ENCODE data around the gene SPEN. TPM values are rescaled to one million over a fixed set of nuclear protein-coding genes. Genes with fewer than 3 reads are reported as not detected.

SPEN gene
- total and polyA plus RNA-seq, 2 experiments from 2014 or later = 14.9 to 43.6 TPM

DNA sequence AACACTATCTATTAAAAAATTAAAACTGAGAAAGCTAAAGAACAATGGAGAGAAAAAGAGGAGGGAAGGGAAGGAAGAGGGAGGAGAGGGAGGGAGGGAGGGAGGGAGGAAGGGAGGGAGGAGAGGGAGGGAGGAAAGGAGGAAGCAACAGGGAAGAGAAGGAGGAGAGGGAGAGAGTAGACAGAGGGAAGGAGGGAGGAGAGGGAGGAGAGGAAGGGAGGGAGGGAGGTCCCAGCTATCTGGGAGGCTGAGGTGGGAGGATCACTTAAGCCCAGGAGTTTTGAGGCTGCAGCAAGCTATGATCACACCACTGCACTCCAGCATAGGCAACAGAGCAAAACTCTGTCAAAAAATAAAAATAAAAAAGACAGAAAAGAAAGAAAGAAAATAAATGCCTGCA lies 111.9 kb downstream of the SPEN start (continued):
- TF ChIP-seq, protein P1, sequence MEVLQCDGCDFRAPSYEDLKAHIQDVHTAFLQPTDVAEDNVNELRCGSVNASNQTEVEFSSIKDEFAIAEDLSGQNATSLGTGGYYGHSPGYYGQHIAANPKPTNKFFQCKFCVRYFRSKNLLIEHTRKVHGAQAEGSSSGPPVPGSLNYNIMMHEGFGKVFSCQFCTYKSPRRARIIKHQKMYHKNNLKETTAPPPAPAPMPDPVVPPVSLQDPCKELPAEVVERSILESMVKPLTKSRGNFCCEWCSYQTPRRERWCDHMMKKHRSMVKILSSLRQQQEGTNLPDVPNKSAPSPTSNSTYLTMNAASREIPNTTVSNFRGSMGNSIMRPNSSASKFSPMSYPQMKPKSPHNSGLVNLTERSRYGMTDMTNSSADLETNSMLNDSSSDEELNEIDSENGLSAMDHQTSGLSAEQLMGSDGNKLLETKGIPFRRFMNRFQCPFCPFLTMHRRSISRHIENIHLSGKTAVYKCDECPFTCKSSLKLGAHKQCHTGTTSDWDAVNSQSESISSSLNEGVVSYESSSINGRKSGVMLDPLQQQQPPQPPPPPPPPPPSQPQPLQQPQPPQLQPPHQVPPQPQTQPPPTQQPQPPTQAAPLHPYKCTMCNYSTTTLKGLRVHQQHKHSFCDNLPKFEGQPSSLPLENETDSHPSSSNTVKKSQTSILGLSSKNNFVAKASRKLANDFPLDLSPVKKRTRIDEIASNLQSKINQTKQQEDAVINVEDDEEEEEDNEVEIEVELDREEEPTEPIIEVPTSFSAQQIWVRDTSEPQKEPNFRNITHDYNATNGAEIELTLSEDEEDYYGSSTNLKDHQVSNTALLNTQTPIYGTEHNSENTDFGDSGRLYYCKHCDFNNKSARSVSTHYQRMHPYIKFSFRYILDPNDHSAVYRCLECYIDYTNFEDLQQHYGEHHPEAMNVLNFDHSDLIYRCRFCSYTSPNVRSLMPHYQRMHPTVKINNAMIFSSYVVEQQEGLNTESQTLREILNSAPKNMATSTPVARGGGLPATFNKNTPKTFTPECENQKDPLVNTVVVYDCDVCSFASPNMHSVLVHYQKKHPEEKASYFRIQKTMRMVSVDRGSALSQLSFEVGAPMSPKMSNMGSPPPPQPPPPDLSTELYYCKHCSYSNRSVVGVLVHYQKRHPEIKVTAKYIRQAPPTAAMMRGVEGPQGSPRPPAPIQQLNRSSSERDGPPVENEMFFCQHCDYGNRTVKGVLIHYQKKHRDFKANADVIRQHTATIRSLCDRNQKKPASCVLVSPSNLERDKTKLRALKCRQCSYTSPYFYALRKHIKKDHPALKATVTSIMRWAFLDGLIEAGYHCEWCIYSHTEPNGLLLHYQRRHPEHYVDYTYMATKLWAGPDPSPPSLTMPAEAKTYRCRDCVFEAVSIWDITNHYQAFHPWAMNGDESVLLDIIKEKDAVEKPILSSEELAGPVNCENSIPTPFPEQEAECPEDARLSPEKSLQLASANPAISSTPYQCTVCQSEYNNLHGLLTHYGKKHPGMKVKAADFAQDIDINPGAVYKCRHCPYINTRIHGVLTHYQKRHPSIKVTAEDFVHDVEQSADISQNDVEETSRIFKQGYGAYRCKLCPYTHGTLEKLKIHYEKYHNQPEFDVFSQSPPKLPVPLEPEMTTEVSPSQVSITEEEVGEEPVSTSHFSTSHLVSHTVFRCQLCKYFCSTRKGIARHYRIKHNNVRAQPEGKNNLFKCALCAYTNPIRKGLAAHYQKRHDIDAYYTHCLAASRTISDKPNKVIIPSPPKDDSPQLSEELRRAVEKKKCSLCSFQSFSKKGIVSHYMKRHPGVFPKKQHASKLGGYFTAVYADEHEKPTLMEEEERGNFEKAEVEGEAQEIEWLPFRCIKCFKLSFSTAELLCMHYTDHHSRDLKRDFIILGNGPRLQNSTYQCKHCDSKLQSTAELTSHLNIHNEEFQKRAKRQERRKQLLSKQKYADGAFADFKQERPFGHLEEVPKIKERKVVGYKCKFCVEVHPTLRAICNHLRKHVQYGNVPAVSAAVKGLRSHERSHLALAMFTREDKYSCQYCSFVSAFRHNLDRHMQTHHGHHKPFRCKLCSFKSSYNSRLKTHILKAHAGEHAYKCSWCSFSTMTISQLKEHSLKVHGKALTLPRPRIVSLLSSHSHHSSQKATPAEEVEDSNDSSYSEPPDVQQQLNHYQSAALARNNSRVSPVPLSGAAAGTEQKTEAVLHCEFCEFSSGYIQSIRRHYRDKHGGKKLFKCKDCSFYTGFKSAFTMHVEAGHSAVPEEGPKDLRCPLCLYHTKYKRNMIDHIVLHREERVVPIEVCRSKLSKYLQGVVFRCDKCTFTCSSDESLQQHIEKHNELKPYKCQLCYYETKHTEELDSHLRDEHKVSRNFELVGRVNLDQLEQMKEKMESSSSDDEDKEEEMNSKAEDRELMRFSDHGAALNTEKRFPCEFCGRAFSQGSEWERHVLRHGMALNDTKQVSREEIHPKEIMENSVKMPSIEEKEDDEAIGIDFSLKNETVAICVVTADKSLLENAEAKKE (CRISPR knock-in tag; IDR thresholded peaks at IDR 0.05) = no peak
- no peak for TF ChIP-seq JUNB (IDR thresholded peaks at IDR 0.05; ENCODE audit: unreplicated experiment)
- TF ChIP-seq, protein P2, sequence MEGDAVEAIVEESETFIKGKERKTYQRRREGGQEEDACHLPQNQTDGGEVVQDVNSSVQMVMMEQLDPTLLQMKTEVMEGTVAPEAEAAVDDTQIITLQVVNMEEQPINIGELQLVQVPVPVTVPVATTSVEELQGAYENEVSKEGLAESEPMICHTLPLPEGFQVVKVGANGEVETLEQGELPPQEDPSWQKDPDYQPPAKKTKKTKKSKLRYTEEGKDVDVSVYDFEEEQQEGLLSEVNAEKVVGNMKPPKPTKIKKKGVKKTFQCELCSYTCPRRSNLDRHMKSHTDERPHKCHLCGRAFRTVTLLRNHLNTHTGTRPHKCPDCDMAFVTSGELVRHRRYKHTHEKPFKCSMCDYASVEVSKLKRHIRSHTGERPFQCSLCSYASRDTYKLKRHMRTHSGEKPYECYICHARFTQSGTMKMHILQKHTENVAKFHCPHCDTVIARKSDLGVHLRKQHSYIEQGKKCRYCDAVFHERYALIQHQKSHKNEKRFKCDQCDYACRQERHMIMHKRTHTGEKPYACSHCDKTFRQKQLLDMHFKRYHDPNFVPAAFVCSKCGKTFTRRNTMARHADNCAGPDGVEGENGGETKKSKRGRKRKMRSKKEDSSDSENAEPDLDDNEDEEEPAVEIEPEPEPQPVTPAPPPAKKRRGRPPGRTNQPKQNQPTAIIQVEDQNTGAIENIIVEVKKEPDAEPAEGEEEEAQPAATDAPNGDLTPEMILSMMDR (conservative IDR thresholded peaks at IDR 0.05; ENCODE audit: low read depth in 2 of 2) = no peak

DNA sequence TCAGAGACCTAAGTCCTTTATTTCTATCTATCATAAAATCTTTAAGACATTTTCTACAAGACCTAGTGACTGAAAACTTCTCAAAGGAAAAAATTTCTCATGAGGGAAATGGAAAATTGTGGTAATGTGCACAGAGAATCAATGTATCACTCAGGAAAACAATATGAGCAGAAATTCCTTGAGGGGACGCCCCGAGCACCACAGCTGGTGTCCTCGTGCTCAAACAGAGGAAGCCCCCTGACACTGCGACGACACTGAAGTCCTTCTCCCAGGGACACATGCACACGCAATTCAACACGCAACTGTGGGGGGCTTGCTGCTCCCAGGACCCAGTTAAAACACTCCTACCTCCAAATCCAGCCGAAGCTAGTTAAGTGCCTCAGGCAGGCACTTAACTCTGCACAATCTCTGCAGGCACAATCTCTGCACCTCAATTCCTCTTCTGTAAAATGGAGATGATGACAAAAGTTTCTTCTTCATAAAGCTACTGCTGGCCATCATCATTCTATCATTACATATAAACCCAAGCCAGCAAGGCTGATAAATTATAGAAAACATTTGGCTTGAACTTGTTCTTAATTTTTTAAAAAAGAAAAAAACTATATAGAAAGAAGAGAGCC lies 112.4 kb downstream of the SPEN start:
- H3K9me2 ChIP-seq (ENCODE audit: insufficient read depth) = no peaks in the 10 kb centered on the region
- H3K27ac Mint-ChIP-seq = no peak overlapping the region
- peaks cover 11% of the 10 kb centered on the region for H3K27me3 Mint-ChIP-seq (ENCODE audit: insufficient read depth, low read depth, poor library complexity)
- peaks cover 23% of the 10 kb centered on the region for H3K79me2 ChIP-seq (replicated peaks; ENCODE audit: insufficient read depth)
- DNase-seq (ENCODE audit: low spot score) = no peak
- no peaks in the 10 kb centered on the region for H3K36me3 ChIP-seq (ENCODE audit: insufficient read depth)
- no peak overlapping the region for H3K27ac ChIP-seq (ENCODE audit: low read depth)
- H3K27me3 ChIP-seq (ENCODE audit: insufficient read depth) = no peaks in the 10 kb centered on the region
- H2AFZ ChIP-seq = no peak overlapping the region
- H3K9me3 Mint-ChIP-seq = no peaks in the 10 kb centered on the region
- no peak overlapping the region for H3K4me2 ChIP-seq
- peaks cover 5% of the 10 kb centered on the region; the same call in 1 of the 3 replicates for H3K36me3 Mint-ChIP-seq (ENCODE audit: low read depth)
- H4K20me1 ChIP-seq (replicated peaks; ENCODE audit: insufficient read depth) = peaks cover 20% of the 10 kb centered on the region
- no peak overlapping the region for H3K4me3 ChIP-seq
- no peak for ATAC-seq
- H3K4me3 Mint-ChIP-seq = no peak overlapping the region
- H3K4me1 Mint-ChIP-seq = peaks cover 28% of the 10 kb centered on the region
- H3K4me1 ChIP-seq (ENCODE audit: insufficient read depth) = peaks cover 14% of the 10 kb centered on the region
- 0 out of 2 replicates have a peak, but pooled peaks cover 3% of the 10 kb centered on the region for H3F3A ChIP-seq (replicated peaks; ENCODE audit: low read depth)
- TF ChIP-seq STAT1 (IDR thresholded peaks at IDR 0.05; ENCODE audit: unreplicated experiment) (no peak), NANOG (IDR thresholded peaks at IDR 0.05; ENCODE audit: borderline replicate concordance) (no peak), JUNB (IDR thresholded peaks at IDR 0.05; ENCODE audit: unreplicated experiment) (no peak), POLR2AphosphoS5 (IDR thresholded peaks at IDR 0.05; ENCODE audit: low read depth) (no peak), ZNF331 (CRISPR knock-in tag; IDR thresholded peaks at IDR 0.05; ENCODE audit: low read depth) (no peak), EZH2 (IDR thresholded peaks at IDR 0.05; ENCODE audit: low read depth, unreplicated experiment) (no peak), EZH2phosphoT487 (IDR thresholded peaks at IDR 0.05; ENCODE audit: unreplicated experiment) (no peak)
- TF ChIP-seq, protein P2 (conservative IDR thresholded peaks at IDR 0.05; ENCODE audit: low read depth in 2 of 2) = no peak
- TF ChIP-seq, protein P3, sequence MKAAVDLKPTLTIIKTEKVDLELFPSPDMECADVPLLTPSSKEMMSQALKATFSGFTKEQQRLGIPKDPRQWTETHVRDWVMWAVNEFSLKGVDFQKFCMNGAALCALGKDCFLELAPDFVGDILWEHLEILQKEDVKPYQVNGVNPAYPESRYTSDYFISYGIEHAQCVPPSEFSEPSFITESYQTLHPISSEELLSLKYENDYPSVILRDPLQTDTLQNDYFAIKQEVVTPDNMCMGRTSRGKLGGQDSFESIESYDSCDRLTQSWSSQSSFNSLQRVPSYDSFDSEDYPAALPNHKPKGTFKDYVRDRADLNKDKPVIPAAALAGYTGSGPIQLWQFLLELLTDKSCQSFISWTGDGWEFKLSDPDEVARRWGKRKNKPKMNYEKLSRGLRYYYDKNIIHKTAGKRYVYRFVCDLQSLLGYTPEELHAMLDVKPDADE (IDR thresholded peaks at IDR 0.05) = no peak

Data from GM23338 (cell line).